ENCODE measurements around the gene ZNF787. TPM values are rescaled to one million over a fixed set of nuclear protein-coding genes. Genes with fewer than 3 reads are reported as not detected.
"Not testable (repeated sequence)": the region's sequence is repeated elsewhere in the genome, so short reads cannot be mapped to it uniquely, and the experiment has no call there.

ZNF787 gene
- total RNA-seq, 1 experiment from 2014 or later, result 51.0 TPM

- Histone ChIP-seq H3K27ac (ENCODE audit: low read depth, low read length, poor library complexity, severe bottlenecking) (no peak overlapping the region), H3K4me1 (ENCODE audit: insufficient read depth, low read length, poor library complexity, severe bottlenecking) (no peaks in the 10 kb centered on the region), H3K36me3 (ENCODE audit: insufficient read depth, low read length, poor library complexity, severe bottlenecking) (peaks cover 7% of the 10 kb centered on the region), H3K4me3 (ENCODE audit: low read depth, low read length, poor library complexity, severe bottlenecking) (no peak overlapping the region), H3K9me3 (ENCODE audit: low read depth, low read length, poor library complexity, severe bottlenecking) (no peaks in the 10 kb centered on the region), H3K27me3 (replicated peaks; ENCODE audit: insufficient read depth, low read depth, low read length, poor library complexity) (no peaks in the 10 kb centered on the region)
- no peak for DNase-seq (ENCODE audit: low spot score)
- TF ChIP-seq CTCF (conservative IDR thresholded peaks at IDR 0.05; ENCODE audit: low read depth, low read length) (no peak), EZH2 (IDR thresholded peaks at IDR 0.05; ENCODE audit: borderline replicate concordance, low read depth, low read length, poor library complexity, severe bottlenecking) (no peak)
- intact Hi-C loops (cut with micrococcal nuclease; ENCODE audit: unreplicated experiment), result no loop called here
- POLR2A ChIA-PET (ENCODE audit: low non-redundant PET), result no interaction called here
- CTCF ChIA-PET, result no interaction called here
- no TSS peak for BruUV-seq (replicated peaks)
Measured at GRCh38 chr19:56152644-56153043, 31.5 kb upstream of the ZNF787 start.

- CTCF ChIA-PET, result no interaction called here
- no peak overlapping the region for H3K27ac ChIP-seq (ENCODE audit: low read depth, low read length, poor library complexity, severe bottlenecking)
- H3K4me3 ChIP-seq (ENCODE audit: low read depth, low read length, poor library complexity, severe bottlenecking), result no peak overlapping the region
- H3K36me3 ChIP-seq (ENCODE audit: insufficient read depth, low read length, poor library complexity, severe bottlenecking), result peaks cover 6% of the 10 kb centered on the region
- no peaks in the 10 kb centered on the region for H3K9me3 ChIP-seq (ENCODE audit: low read depth, low read length, poor library complexity, severe bottlenecking)
- H3K27me3 ChIP-seq (replicated peaks; ENCODE audit: insufficient read depth, low read depth, low read length, poor library complexity), result no peaks in the 10 kb centered on the region
- DNase-seq (ENCODE audit: low spot score), result no peak
- H3K4me1 ChIP-seq (ENCODE audit: insufficient read depth, low read length, poor library complexity, severe bottlenecking), result no peaks in the 10 kb centered on the region
- intact Hi-C loops (cut with micrococcal nuclease; ENCODE audit: unreplicated experiment), result no loop called here
- BruUV-seq (replicated peaks), result no TSS peak
- no peak for TF ChIP-seq CTCF (conservative IDR thresholded peaks at IDR 0.05; ENCODE audit: low read depth, low read length)
- no peak for TF ChIP-seq EZH2 (IDR thresholded peaks at IDR 0.05; ENCODE audit: borderline replicate concordance, low read depth, low read length, poor library complexity, severe bottlenecking)
- POLR2A ChIA-PET (ENCODE audit: low non-redundant PET), result no interaction called here
Measured at GRCh38 chr19:56150358-56150757, 29.3 kb upstream of the ZNF787 start.

- Histone ChIP-seq H3K27ac (ENCODE audit: low read depth, low read length, poor library complexity, severe bottlenecking) (no peak overlapping the region), H3K36me3 (ENCODE audit: insufficient read depth, low read length, poor library complexity, severe bottlenecking) (peaks cover 4% of the 10 kb centered on the region), H3K9me3 (ENCODE audit: low read depth, low read length, poor library complexity, severe bottlenecking) (no peaks in the 10 kb centered on the region), H3K4me3 (ENCODE audit: low read depth, low read length, poor library complexity, severe bottlenecking) (no peak overlapping the region), H3K4me1 (ENCODE audit: insufficient read depth, low read length, poor library complexity, severe bottlenecking) (no peaks in the 10 kb centered on the region), H3K27me3 (replicated peaks; ENCODE audit: insufficient read depth, low read depth, low read length, poor library complexity) (no peaks in the 10 kb centered on the region)
- DNase-seq (ENCODE audit: low spot score), result no peak
- POLR2A ChIA-PET (ENCODE audit: low non-redundant PET), result no interaction called here
- BruUV-seq (replicated peaks), result no TSS peak
- TF ChIP-seq CTCF (conservative IDR thresholded peaks at IDR 0.05; ENCODE audit: low read depth, low read length) (no peak), EZH2 (IDR thresholded peaks at IDR 0.05; ENCODE audit: borderline replicate concordance, low read depth, low read length, poor library complexity, severe bottlenecking) (no peak)
- CTCF ChIA-PET, result no interaction called here
- intact Hi-C loops (cut with micrococcal nuclease; ENCODE audit: unreplicated experiment), result no loop called here
Measured at GRCh38 chr19:56149656-56150038, 28.6 kb upstream of the ZNF787 start.

- H3K27ac ChIP-seq (ENCODE audit: low read depth, low read length, poor library complexity, severe bottlenecking); intact Hi-C loops (cut with micrococcal nuclease; ENCODE audit: unreplicated experiment); POLR2A ChIA-PET (ENCODE audit: low non-redundant PET); H3K36me3 ChIP-seq (ENCODE audit: insufficient read depth, low read length, poor library complexity, severe bottlenecking); DNase-seq (ENCODE audit: low spot score); BruUV-seq (replicated peaks); H3K4me3 ChIP-seq (ENCODE audit: low read depth, low read length, poor library complexity, severe bottlenecking); H3K27me3 ChIP-seq (replicated peaks; ENCODE audit: insufficient read depth, low read depth, low read length, poor library complexity); H3K4me1 ChIP-seq (ENCODE audit: insufficient read depth, low read length, poor library complexity, severe bottlenecking); CTCF ChIA-PET; H3K9me3 ChIP-seq (ENCODE audit: low read depth, low read length, poor library complexity, severe bottlenecking): not testable (repeated sequence)
Measured at GRCh38 chr19:56148955-56149655, 28.0 kb upstream of the ZNF787 start.
